Stimulated activated CD4-positive, alpha-beta T cell treated with anti-CD3 and anti-CD28 coated beads, Interleukin-1b, Interleukin-23, amount 100 ng/mL, for 1 hour (primary cell): ENCODE data around the gene NAA60.

Experiments
- DNase-seq, 2 donors: peaks; one replicate each; pipeline ENCODE4 v3.0.0-alpha.2; 2020; ENCODE audit warnings: low read depth in 2 of 2

The NAA60 gene

DNA sequence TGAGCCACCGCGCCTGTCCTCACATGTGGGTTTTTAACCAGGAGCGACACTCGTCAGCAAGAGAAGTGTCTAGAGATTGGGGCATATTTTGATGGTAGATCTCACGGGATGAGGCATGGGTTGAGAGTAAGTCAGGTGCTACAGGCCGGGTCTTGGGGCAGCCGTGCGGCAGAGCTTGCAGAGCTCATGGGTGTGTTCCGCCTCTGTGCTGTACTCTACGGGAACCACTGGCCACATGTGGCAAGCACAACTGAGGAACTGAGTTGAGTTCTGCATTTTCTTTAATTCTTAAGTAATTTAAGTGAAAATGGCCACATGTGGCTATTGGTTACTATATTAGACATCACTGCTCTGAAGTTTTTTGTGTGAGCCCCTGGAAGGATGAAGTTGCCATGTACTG lies 66.9 kb downstream of the NAA60 start:
- no peak for DNase-seq

GRCh38 chr16:3511286-3512180 lies 68.1 kb downstream of the NAA60 start:
- no peak for DNase-seq

GRCh38 chr16:3513892-3514583 lies 70.6 kb downstream of the NAA60 start:
- no peak for DNase-seq

DNA sequence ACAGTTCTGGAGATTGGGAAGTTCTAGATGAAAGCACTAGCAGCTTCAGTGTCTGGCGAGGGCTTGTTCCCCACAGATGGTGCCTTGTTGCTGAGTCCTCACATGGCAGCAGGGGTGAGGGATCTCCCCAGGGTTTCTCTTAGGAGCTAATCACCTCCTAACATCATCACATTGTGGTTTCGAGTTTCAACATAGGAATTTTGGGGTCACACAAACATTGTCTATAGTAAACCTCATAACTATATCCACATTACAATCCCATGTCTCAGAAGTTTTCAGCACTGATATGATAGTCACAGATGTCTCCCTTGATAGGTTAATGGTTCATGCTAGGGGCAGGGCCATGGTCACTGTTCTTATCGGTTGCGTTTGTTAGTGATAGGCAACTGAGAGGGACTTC lies 71.1 kb downstream of the NAA60 start:
- DNase-seq: no peak

- no peak for DNase-seq
Measured at GRCh38 chr16:3515897-3516296, 72.4 kb downstream of the NAA60 start.

DNA sequence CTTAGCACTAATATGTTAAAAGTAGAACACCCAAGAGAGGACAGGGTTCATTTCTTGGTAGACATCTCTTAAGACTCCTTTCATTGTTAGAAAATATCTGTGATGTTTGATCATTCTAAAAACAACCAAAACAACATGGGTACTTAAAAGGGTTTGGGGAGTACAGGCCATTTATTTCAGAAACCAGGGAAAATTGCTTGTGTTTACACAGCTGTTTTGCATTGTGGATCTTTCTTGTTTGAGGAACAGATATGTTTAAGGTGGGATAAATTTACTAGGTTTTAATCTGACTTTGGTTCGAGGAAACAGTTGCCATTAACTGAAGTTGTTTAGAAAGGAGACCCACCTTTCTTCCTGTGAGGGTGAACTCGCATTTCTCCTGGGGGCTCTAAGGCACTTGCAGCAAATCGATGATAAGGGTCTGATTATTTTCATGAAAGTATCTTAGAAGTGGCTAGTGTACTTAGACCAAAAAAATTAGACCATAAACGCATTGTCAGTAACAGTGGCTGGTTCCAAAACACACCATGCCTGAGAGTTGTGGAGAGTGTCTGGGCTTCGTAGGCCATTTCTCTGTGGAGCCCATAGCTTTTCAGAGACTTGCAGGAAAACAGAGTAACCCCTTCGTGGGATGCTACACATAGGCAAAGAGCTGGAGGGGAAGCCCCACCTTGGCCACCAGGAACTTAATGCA lies 75.0 kb downstream of the NAA60 start:
- no peak for DNase-seq

- no peak for DNase-seq
Measured at GRCh38 chr16:3518986-3519348, 75.5 kb downstream of the NAA60 start.

DNA sequence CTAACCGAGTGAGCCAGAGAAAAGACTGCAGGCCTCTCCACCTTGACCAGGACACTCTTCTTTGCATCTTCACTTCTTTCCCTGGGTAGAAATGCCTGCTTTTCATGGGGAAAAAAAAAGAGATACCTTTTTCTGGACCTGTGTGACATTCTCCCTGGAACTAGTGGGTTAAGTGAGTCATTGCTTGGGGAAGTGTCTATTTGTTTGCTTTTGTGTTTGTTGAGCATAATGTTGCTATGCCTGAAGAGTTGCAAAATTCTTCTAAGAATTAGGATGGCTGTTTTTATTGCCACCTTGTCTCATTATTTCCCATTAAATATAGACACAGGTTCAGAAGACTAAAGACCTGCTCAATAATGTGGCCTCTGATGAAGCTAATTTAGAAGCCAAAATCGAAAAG lies 76.1 kb downstream of the NAA60 start:
- DNase-seq: no peak

DNA sequence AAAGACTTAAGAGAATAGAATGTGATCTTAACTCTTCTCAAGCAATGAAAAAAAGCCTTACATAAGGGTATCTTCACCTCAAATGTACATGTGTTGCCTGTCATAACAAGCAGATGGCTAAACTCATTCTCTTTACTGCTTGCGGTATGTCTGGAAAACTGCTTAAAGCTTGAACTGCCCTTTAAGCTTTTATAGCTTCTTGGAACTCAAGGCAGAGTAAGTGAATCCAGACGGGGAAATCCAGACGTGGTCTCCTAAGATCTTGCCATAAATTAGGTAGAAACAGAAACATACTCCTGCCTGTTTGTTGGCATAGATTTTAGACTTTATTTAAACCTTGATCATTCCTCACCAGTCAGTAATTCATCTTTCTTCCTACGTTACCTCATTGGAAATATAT lies 76.9 kb downstream of the NAA60 start:
- no peak for DNase-seq

GRCh38 chr16:3520841-3521240 lies 77.4 kb downstream of the NAA60 start:
- no peak for DNase-seq

DNA sequence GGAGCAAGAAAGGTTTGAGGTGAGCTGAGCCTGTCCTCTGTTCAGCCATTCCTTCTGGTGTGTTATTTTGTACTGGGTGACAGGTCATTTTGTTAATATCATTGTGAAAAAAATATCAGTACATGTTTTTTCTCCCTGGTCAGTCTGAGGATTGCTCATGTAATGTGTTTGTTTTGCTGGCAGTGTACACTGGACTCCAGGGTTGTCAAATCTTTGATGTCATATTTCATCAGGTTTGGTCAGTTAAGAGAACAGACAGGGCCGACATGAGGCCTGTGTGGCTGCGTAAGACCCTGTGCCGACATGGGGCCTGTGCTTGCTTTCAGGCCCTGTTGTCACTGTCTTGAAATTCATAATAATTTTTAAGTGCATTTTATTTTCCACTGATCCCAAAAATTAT lies 79.8 kb downstream of the NAA60 start:
- DNase-seq: no peak

DNA sequence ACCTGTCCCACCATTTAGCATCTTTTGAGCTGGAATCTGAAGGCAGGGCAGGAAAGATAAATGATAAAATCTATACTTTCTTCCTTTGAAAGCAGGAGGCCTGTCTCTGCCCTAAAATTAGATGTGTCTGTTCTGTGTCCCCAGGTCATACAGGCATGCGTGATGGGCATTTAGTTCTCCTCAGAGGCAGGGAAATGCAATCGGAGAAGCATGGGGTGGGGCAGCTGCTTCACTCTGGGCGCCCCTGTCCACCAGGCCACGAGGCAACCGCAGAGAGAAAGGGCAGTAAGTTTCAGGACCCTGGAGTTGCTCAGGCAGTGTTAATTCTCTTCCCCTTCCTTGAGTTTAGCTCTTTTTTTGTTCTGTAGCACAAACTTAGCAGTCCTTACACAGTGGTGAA lies 82.5 kb downstream of the NAA60 start:
- no peak for DNase-seq

DNA sequence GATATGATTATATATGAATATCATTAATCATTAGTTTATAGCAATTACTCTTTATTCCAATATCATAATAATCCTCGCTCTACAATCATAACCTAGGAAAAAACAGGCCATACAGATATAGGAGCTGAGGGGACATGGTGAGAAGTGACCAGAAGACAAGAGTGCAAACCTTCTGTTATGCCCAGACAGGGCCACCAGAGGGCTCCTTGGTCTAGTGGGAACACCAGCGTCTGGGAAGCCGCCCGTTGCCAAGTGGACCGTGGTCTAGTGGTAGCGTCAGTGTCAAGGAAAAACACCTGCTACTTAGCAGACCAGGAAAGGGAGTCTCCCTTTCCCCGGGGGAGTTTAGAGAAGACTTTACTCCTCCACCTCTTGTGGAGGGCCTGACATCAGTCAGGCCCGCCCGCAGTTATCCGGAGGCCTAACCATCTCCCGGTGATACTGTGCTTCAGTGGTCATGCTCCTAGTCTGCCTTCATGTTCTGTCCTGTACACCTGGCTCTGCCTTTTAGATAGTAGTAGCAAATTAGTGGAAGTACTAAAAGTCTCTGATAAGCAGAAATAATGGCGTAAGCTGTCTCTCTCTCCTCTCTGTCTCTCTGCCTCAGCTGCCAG lies 83.8 kb downstream of the NAA60 start:
- peak in 1 of 2 donors; percentile 30 for DNase-seq

DNA sequence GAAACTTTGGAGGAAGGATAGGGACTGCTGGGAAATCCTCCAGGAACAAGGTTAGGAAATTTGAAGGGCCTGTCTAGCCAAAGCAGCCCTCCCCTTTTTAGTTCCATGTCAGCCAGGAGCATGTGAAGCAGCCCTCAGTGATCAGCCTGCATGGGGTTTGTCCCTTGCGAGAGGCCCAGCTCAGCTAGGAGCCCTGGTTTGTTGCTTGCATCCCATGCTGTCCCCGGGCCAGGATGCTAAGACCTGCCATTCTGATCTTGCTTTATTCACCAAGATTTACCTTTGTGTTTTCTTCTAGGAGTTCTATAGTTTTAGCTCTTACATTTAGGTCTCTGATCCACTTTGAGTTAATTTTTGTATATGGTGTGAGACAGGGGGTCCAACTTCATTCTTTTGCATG lies 84.9 kb downstream of the NAA60 start:
- no peak for DNase-seq

DNA sequence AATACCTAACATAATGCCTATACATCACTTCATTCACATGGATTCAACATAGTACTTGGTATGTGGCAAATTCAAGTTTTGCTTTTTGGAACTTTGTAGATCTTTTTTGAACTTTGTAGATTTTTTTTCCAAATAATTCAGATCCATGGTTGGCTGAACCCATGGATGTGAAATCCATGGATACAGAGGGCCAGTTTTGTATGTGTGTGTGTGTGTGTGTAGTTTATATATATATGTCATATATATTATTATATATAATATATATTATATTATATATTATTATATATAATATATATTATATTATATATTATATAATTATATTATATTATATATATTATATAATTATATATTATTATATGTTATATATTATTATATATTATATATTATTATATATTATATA lies 85.7 kb downstream of the NAA60 start:
- DNase-seq: no peak

DNA sequence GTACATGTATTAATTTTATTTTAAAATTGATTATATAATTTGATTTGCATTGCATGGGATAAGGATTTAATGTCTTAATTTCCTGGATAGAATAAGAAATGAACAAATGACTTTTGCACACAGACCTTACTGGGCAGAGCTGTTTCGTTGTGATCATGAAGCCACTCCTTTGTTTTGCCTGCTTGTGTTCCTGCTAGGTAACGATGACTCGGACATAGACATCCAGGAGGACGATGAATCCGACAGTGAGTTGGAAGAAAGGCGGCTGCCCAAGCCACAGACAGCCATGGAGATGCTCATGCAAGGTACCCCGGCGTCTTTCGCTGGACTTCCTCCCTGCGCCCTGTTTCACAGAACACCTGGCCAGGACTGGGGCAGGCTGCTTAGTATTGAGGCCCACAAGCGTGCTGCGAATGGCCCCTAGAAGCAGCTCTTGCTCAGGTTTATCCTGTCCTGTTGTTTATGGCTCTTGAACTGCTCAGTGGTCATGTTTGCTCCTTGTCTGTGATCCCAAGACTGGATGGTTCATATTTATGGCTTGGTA lies 87.0 kb downstream of the NAA60 start:
- DNase-seq: no peak

- DNase-seq: no peak
Measured at GRCh38 chr16:3532741-3533140, 89.3 kb downstream of the NAA60 start.

DNA sequence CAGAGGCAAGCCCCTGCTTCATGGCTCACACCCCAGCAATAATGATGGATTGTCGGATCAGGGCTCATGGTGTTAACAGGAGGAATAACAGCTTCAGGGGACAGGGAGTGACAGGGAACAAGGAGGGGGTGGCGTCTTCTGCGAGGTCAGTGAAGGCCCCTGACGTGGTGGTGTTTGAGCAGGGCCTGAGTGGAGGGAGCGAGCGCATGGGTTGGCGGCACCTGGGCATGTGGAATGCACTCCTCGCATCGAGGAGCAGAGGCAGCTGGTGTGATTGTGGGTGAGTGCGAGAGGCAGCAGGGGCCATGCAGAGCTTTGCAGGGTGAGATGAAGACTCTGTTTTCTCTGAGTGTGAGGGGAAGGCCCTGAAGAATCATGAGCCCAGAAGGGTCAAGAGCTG lies 90.6 kb downstream of the NAA60 start:
- DNase-seq: no peak

GRCh38 chr16:3536271-3536731 lies 92.8 kb downstream of the NAA60 start:
- no peak for DNase-seq
